Stomach smooth muscle (tissue), 2 donors: Measurements from ENCODE around the gene RPS3.

ENCODE experiments used
- H3K27ac ChIP-seq: one replicate; pipeline ENCODE4 v1.7.0; 2013; ENCODE audit warnings: mild to moderate bottlenecking, low read length, inconsistent platforms
- H3K27me3 ChIP-seq, 2 donors: one replicate each; pipeline ENCODE4 v1.7.0; 2013; ENCODE audit warnings: low read length in 2 of 2; ENCODE audit not compliant: insufficient read depth in 2 of 2, control insufficient read depth in 1 of 2
- H3K36me3 ChIP-seq, 2 donors: one replicate each; pipeline ENCODE4 v1.7.0; 2013; ENCODE audit warnings: low read length in 2 of 2; ENCODE audit not compliant: control insufficient read depth in 2 of 2, insufficient read depth in 2 of 2
- H3K4me1 ChIP-seq: one replicate; pipeline ENCODE4 v1.7.0; 2013; ENCODE audit warnings: low read length; ENCODE audit not compliant: control insufficient read depth, insufficient read depth
- H3K4me3 ChIP-seq, 2 donors: one replicate each; pipeline ENCODE4 v1.7.0; 2013; ENCODE audit warnings: low read length in 2 of 2
- H3K9ac ChIP-seq, 2 donors: one replicate each; pipeline ENCODE4 v1.7.0; 2013; ENCODE audit warnings: low read length in 2 of 2, mild to moderate bottlenecking in 1 of 2
- H3K9me3 ChIP-seq, 2 donors: one replicate each; pipeline ENCODE4 v1.7.0; 2013; ENCODE audit warnings: low read length in 2 of 2; ENCODE audit not compliant: control insufficient read depth in 2 of 2
- donor health status: healthy.
- donor health status: Pancreatic carcinoma.

The RPS3 gene

DNA sequence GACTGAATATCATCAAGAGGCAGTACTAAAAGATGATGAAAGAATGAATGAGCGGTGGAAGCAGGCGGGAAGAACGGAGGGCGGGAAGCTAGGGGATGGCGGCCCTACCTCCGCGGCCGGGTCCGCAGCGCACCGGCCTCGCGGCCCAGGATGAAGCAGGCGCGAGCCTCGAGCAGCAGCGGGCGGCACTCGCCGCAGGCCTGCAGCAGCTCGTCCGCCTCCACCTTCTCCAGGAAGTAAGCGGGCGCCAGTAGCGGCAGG is 30.3 kb downstream of the RPS3 start:
- H3K27ac ChIP-seq, result no peak overlapping the region
- peaks cover 21% of the 10 kb centered on the region for H3K4me1 ChIP-seq
- H3K27me3 ChIP-seq, result peaks cover 43 to 48% of the 10 kb centered on the region in 2 donors
- H3K9ac ChIP-seq, result no peak overlapping the region
- peak overlapping the region in 1 of 2 donors; percentile 69 for H3K4me3 ChIP-seq
- H3K36me3 ChIP-seq, result no peaks in the 10 kb centered on the region
- H3K9me3 ChIP-seq, result peaks cover 0 to 5% of the 10 kb centered on the region in 2 donors

DNA sequence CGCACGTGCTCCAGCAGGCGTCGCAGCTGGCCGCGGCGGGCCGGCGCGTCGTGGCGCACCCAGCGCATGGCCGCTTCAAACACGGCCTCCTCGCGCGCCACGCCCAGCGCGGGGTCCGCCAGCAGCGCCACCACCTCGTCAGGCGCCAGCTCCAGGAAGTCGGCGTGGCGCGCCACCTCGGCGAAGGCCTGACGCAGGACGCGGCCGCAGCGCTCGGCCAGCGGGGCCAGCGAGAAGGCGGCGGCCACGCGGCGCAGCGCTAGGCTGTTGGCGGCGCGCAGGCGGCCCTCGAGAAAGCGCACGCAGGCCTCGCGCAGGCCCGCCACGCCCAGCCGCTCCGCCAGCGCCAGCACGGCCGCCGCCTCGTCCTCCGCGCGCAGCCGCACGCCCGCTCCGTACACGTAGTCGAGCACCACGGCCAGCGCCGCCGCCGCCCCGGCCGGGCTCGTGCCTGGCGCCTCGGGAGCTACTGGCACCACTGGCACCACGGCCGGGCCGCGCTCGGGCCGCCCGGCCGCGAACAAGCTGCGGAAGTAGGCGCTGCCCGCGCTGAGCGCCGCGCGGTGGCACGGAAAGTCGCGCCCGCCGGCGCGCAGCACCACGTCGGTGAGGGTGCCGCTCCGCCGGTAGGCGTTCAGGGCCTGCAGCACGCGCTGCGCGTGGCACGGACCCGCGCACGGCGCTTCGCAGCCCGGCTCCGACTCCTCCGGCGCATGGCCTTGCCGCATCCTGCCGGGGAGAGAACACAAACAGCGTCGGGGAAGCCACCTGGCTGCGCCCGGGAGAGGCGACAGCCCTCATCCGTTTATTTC is 30.8 kb downstream of the RPS3 start:
- Histone ChIP-seq H3K4me1 (peaks cover 21% of the 10 kb centered on the region), H3K36me3 (no peaks in the 10 kb centered on the region), H3K27me3 (peaks cover 43 to 48% of the 10 kb centered on the region in 2 donors), H3K9me3 (peaks cover 0 to 5% of the 10 kb centered on the region in 2 donors), H3K4me3 (peak overlapping the region in 1 of 2 donors; percentile 69), H3K9ac (no peak overlapping the region), H3K27ac (no peak overlapping the region)

DNA sequence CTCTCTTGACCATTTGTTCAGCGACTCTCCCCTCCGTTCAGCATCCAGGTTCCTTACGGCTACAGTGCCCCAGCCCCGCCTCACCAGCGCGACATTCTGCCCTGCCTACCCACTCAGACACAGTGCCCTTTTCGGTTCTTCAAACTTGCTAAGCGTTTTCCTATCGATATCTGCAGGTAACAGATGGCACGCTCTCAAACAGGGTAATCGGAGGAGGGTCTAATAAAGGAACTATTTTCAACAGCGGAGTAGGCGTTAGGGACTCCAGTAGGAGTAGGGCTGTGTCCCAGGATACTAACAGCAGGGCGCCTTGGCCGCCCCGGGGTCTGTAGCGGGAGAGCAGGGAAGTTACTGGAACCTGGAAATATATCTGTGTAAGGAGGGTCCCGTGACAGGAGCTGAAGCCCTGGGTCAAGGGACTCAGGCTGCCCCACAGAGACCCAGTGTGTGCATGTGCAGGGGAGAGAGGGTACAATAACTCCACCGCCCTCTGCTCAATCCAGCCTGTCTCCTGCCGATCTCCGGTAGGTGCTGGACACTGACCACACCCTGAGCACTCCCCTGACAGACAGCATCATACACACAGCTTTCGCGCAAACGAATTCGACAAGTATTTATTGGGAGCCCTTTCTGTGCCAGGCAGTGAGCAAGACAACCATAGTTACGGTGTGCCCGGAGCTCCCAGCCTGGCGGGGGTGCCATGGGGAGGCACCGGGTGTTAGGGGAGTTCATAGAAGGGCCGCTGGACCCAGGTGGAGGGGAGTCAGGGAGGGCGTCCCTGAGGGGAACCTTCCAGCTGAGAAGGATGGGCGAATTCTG is 31.6 kb downstream of the RPS3 start:
- peak overlapping the region in 1 of 2 donors; percentile 69 for H3K4me3 ChIP-seq
- H3K9me3 ChIP-seq, result peaks cover 0 to 5% of the 10 kb centered on the region in 2 donors
- no peak overlapping the region for H3K27ac ChIP-seq
- no peak overlapping the region for H3K9ac ChIP-seq
- no peaks in the 10 kb centered on the region for H3K36me3 ChIP-seq
- peaks cover 21% of the 10 kb centered on the region for H3K4me1 ChIP-seq
- peaks cover 43 to 48% of the 10 kb centered on the region in 2 donors for H3K27me3 ChIP-seq

DNA sequence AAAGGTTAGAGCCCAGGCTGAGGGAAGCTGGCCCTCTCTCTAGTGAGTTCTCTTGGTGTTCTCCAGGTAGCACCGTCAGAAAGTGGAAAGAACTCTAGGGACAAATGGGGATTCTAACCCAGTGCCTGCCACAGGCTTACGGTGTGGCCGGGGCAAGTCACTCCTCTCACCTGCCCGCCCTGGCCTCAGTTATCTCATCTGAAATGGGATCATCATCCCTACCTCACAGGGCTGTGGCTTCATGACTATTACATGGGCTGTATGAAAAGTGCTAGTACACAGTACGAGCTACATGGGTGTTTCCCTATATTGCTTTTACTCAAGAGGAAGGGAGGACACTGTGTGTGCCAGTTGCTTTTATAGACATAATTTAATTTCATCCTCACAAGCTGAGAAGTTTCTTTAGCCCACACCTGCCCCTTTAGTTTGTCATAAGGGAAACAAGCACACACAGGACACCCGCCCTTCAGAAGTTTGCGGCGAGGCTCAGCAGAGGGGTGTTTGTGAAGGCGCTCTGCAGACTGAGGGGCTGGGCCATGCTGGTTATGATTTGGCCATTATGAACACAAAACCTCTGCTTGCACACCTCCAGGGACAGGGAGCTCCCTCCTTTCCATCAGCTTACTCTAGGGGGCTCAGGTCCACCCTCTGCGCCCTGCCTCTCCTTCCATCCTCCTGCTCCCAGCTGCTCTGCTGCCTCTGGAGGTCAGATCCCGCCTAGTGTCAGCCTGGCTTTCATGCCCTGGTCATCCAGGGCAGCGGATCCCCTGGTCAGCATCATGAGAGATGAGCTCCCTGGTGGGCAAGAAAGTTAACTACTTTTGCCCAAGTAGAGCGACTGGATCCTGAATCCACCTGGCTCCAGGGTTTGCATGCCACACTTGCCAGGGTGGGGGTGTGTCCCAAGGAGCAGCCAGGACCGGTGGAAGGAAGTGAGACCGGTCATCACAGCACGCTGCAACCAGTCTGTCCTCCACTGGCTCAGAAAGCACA is 32.5 kb downstream of the RPS3 start:
- H3K36me3 ChIP-seq, result no peaks in the 10 kb centered on the region
- no peak overlapping the region for H3K4me3 ChIP-seq

DNA sequence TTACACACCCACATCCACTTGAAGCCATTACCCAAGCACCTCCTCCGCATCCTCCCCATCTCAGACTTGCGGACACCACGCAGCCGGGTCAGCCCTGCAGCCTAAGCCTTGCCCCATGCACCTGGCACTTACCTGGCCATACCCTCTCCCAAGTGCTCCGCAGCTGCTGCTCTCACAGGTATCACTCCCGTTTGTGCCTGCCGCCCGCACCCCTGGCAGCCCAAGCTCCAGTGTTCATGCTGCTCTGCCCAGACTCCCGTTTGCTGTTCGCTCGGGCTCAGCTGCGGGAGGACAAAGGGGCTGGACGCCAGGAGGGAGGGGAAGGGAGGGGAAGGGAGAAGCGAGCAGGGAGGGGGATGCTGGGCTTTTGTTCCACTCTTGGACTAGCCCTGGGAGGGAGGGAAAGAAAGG is 33.6 kb downstream of the RPS3 start, which contains the start of gene KLHL35:
KLHL35 (minus strand) TSS at position 293 of the 411 bp plus-strand sequence. CDS start 2,574 bp downstream, outside the sequence.
- Histone ChIP-seq H3K4me3 (no peak within 1 kb of the TSS), H3K9ac (no peak within 1 kb of the TSS), H3K9me3 (peaks cover 0 to 5% of the 10 kb centered on the region in 2 donors), H3K27ac (no peak within 1 kb of the TSS), H3K36me3 (no peaks in the 10 kb centered on the region), H3K4me1 (peaks cover 17% of the 10 kb centered on the region), H3K27me3 (peaks cover 43 to 48% of the 10 kb centered on the region in 2 donors)

More for the DNA sequence above, 32.5 kb downstream of the RPS3 start:
- H3K4me1 ChIP-seq, result peaks cover 21% of the 10 kb centered on the region
- H3K9me3 ChIP-seq, result peaks cover 0 to 5% of the 10 kb centered on the region in 2 donors
- no peak overlapping the region for H3K9ac ChIP-seq
- H3K27ac ChIP-seq, result no peak overlapping the region
- H3K27me3 ChIP-seq, result peaks cover 43 to 48% of the 10 kb centered on the region in 2 donors

DNA sequence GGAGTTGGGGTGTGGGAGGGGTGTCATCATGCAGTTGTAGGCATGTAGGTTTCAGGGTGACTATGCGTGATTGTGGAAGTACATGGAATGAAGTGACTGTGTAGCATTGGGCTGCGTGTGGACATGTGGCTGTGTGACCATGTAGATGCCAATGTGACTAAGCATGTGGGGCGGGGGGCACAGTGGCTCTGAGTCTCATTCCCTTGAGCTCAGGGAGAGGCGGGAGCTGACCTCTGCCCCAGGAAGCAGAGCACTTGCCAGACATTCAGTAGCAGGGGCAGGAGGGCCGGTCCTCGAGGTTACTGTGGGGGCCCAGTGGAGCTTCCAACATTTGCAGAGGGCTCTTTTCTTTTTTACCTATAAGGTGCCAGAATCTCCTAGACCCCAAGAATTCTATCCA is 34.1 kb downstream of the RPS3 start:
- H3K27ac ChIP-seq, result no peak overlapping the region
- peaks cover 17% of the 10 kb centered on the region for H3K4me1 ChIP-seq
- peaks cover 0 to 5% of the 10 kb centered on the region in 2 donors for H3K9me3 ChIP-seq
- H3K27me3 ChIP-seq, result peaks cover 43 to 48% of the 10 kb centered on the region in 2 donors
- no peak overlapping the region for H3K9ac ChIP-seq
- H3K4me3 ChIP-seq, result no peak overlapping the region
- no peaks in the 10 kb centered on the region for H3K36me3 ChIP-seq

DNA sequence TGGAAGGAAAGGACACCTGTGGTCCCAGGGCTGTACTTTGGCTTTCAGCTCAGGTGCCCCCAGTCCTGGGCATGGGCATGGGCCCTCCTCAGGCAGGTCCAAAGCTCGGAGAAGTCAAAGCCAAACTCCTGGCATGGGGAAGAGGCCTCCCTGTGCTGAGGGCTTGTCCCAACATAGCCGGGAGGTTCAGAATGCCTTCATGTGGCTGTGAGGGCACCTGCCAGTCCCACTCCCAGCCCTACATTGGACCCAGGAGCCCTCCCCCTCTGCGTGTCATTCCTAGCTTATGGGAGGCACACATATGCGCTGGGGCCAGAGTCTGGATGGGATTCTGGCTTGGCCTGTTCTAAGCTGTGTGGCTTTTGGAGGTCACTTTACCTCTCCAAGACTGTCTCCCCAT is 34.7 kb downstream of the RPS3 start:
- peaks cover 17% of the 10 kb centered on the region for H3K4me1 ChIP-seq
- peaks cover 0 to 5% of the 10 kb centered on the region in 2 donors for H3K9me3 ChIP-seq
- H3K36me3 ChIP-seq, result no peaks in the 10 kb centered on the region
- H3K9ac ChIP-seq, result no peak overlapping the region
- H3K4me3 ChIP-seq, result no peak overlapping the region
- H3K27me3 ChIP-seq, result peaks cover 40 to 44% of the 10 kb centered on the region in 2 donors
- no peak overlapping the region for H3K27ac ChIP-seq

DNA sequence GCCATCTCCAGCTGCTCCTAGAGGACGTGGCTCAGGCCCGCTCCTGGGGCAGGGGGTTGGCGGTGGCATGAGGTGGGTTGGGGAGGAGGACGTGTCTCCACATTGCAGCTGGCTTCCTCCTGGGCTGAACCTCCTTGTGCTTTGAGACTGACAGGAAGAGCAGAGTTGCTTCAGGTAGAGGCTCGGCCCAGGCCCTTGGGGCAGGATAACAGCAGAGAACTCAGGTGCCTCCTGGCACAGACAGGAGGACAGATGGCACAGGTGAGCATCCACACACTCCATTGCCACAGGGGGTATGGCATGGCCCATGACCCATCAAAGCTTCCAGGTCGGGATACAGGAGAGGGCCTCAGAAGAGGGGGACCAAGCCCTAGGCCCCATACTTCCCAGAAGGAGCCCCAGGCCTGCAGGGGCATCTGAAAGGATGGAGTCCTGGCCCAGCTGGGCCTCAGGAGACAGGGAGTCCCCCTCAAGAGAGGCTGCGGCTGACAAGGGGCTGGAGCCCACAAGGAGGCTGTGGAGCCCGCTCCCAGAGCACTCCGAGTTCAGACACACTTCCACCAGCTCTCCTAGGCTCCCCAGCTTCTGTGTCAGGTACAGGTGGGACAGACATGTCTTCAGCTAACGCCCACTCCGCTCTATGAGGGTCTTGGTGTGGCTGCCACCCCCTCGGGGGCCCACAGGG is 35.7 kb downstream of the RPS3 start:
- Histone ChIP-seq H3K36me3 (no peaks in the 10 kb centered on the region), H3K4me3 (no peak overlapping the region), H3K9me3 (no peaks in the 10 kb centered on the region), H3K4me1 (peaks cover 12% of the 10 kb centered on the region), H3K27me3 (peaks cover 34 to 36% of the 10 kb centered on the region in 2 donors), H3K27ac (no peak overlapping the region), H3K9ac (no peak overlapping the region)

DNA sequence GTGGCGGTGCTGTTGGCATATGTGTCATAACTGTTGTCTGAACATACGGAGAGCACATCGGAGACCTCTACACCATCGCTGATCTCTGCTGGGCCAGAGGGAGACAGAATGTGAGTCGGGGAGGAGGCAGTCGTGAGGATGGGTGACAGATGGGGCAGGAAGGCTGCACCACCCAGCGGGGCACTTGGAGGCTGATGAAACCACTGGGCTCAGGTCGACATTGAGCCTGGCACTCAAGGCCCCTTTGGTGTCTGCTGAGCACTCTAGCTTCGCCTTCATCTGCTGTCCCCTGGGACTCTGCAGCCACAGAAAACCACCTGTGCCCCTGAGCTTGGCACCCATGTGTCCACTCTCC is 36.2 kb downstream of the RPS3 start:
- Histone ChIP-seq H3K4me3 (no peak overlapping the region), H3K4me1 (peaks cover 7% of the 10 kb centered on the region), H3K27ac (no peak overlapping the region), H3K36me3 (no peaks in the 10 kb centered on the region), H3K9me3 (no peaks in the 10 kb centered on the region), H3K27me3 (peaks cover 33% of the 10 kb centered on the region in 2 donors), H3K9ac (no peak overlapping the region)

DNA sequence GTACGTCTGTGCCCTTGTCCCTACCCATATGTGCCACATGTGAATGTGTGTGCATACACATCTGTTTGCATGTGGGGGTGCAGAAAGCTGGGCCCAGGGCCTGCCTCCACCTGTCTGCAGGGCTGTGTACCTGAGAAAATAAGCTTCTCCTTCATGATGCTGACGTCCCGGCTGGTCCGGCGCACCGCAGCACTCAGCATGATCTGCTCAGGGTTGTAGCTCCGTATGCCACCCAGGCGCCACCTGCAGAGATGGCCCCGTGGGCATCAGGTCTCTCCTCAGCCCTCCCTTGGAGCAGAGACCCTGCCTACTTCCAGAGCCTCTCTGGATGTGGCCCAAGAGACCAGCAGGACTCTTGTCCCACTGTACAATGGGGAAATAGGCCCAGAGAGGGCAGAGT is 37.5 kb downstream of the RPS3 start:
- Histone ChIP-seq H3K4me1 (peaks cover 2% of the 10 kb centered on the region), H3K4me3 (no peak overlapping the region), H3K36me3 (no peaks in the 10 kb centered on the region), H3K9ac (no peak overlapping the region), H3K9me3 (no peaks in the 10 kb centered on the region), H3K27ac (no peak overlapping the region), H3K27me3 (peaks cover 20 to 21% of the 10 kb centered on the region in 2 donors)
